ENCODE measurements around the gene RTN4R.

DNA sequence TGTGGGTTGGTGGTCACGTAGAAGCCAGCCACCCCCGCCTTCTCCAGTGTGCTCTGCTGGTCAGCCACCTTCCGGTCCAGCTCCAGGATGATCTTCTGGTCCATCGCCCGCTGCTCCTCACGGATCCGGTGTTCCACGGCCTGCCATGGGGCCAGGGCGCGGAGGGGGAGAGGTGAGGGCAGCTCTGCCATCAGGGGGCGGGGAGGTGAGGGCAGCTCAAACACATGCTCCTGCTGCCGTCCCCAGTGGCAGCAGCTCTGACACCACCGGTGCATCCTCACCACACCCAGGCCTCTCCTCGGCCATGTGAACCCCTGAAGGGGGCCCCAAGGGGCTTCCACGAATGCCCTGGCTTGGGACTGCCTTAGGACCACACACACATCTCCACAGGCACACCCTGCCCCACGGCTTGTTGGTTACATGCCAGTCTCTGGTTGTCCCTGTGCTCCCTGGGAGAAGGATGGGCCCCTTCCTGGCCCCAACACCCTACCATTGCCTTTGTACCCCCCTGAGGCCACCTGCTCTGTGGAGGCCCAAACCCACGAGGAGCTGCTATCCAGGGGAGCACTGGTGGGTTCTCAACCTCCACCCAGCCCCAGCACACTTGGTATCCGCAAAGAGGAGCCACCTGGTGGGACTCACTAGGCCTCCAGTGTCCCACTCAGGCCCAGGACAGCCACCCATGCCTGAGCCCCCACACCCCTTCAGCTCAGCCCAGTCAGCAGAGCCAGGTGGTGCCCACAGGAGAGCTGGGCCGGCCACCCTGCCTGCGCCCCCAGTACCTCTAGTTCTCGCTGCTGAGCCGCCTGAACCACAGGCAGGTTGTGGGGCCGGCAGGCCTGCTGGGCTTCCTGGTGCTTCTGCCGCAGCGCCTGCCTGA lies 47.5 kb upstream of the RTN4R start:
- TF ChIP-seq, protein P1, sequence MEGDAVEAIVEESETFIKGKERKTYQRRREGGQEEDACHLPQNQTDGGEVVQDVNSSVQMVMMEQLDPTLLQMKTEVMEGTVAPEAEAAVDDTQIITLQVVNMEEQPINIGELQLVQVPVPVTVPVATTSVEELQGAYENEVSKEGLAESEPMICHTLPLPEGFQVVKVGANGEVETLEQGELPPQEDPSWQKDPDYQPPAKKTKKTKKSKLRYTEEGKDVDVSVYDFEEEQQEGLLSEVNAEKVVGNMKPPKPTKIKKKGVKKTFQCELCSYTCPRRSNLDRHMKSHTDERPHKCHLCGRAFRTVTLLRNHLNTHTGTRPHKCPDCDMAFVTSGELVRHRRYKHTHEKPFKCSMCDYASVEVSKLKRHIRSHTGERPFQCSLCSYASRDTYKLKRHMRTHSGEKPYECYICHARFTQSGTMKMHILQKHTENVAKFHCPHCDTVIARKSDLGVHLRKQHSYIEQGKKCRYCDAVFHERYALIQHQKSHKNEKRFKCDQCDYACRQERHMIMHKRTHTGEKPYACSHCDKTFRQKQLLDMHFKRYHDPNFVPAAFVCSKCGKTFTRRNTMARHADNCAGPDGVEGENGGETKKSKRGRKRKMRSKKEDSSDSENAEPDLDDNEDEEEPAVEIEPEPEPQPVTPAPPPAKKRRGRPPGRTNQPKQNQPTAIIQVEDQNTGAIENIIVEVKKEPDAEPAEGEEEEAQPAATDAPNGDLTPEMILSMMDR (IDR thresholded peaks at IDR 0.05): no peak
- TF ChIP-seq POLR2A (IDR thresholded peaks at IDR 0.05): no peak

All from adrenal gland (tissue), 5 donors.